Purkinje cell (primary cell): ENCODE results near the gene DTL. TPM values are rescaled to one million over a fixed set of nuclear protein-coding genes. Genes with fewer than 3 reads are reported as not detected.

Source experiments
- polyA plus RNA-seq: library from polyadenylated mRNA; unstranded; fragments of >200 nt; fragmentation: Nextera tagmentation; gene quantifications from 2 replicates; pipeline ENCODE4 v1.2.1, GENCODE V29; 2014

DTL gene, protein sequence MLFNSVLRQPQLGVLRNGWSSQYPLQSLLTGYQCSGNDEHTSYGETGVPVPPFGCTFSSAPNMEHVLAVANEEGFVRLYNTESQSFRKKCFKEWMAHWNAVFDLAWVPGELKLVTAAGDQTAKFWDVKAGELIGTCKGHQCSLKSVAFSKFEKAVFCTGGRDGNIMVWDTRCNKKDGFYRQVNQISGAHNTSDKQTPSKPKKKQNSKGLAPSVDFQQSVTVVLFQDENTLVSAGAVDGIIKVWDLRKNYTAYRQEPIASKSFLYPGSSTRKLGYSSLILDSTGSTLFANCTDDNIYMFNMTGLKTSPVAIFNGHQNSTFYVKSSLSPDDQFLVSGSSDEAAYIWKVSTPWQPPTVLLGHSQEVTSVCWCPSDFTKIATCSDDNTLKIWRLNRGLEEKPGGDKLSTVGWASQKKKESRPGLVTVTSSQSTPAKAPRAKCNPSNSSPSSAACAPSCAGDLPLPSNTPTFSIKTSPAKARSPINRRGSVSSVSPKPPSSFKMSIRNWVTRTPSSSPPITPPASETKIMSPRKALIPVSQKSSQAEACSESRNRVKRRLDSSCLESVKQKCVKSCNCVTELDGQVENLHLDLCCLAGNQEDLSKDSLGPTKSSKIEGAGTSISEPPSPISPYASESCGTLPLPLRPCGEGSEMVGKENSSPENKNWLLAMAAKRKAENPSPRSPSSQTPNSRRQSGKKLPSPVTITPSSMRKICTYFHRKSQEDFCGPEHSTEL
- not detected in 2 replicates for polyA plus RNA-seq

DNA sequence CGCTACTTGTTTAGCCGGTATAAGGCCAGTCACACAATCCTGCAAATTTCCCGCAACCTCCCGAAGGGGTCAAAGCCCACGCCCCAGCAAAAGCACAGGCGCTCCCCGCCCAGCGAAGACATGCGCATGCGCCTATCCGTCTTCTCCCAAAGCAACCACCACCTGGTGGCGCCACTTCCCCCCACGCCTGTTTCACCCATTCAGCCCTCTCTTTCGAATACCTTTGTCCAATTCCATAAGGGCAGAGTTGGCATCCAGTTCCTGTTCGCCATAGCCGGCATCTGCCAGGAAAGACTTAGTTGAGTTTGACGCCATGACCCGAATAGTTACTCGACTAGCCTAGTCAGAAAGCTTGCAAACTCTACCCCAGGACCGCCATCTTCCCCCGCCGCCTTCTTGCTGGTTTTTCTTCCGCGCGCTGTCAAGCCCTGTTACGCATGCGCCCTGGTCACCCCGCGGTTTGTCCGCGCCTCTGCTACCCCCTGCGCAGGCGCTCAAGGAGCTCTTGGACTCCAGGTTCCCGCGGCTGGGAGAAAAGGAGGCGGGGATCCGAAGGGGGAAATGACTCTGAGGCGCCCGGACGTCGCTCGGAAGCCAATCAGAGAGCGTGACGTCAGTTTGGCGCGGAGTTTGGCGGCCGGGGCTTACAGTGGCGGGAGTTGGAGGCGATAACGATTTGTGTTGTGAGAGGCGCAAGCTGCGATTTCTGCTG is at the start of gene DTL, which contains the start of gene INTS7:
Gene DTL, plus strand, starts transcription at position 626 of the 712 bp plus-strand sequence. CDS start 143 bp downstream, outside the sequence.
Gene INTS7, minus strand, starts transcription at position 435 of the 712 bp plus-strand sequence. Its CDS starts 120 bp downstream, at position 315.

Other genes with a start within 250 kb of the DTL start
- 68.3 and 77.4 TPM in 2 replicates for gene LPGAT1, start 205.0 kb upstream of the DTL start, polyA plus RNA-seq
- 15.2 and 17.1 TPM in 2 replicates for gene INTS7, start 191 bp upstream of the DTL start, polyA plus RNA-seq
- gene PPP2R5A, start 249.7 kb downstream of the DTL start, polyA plus RNA-seq, result 41.2 and 47.7 TPM in 2 replicates